DLD1 (cell line): Measurements from ENCODE around the gene CSNK1G1.
"Not testable (repeated sequence)": the region's sequence is repeated elsewhere in the genome, so short reads cannot be mapped to it uniquely, and the experiment has no call there.

Experiments
- in situ Hi-C: cut with HindIII; loops from 2 replicates; pipeline ENCODE4 v1.10.0; 2017; ENCODE audit warnings: low sequenced_read_pairs

CSNK1G1 gene

GRCh38 chr15:64247535-64247905 is 108.5 kb downstream of the CSNK1G1 start:
- in situ Hi-C loops: no loop called here

DNA sequence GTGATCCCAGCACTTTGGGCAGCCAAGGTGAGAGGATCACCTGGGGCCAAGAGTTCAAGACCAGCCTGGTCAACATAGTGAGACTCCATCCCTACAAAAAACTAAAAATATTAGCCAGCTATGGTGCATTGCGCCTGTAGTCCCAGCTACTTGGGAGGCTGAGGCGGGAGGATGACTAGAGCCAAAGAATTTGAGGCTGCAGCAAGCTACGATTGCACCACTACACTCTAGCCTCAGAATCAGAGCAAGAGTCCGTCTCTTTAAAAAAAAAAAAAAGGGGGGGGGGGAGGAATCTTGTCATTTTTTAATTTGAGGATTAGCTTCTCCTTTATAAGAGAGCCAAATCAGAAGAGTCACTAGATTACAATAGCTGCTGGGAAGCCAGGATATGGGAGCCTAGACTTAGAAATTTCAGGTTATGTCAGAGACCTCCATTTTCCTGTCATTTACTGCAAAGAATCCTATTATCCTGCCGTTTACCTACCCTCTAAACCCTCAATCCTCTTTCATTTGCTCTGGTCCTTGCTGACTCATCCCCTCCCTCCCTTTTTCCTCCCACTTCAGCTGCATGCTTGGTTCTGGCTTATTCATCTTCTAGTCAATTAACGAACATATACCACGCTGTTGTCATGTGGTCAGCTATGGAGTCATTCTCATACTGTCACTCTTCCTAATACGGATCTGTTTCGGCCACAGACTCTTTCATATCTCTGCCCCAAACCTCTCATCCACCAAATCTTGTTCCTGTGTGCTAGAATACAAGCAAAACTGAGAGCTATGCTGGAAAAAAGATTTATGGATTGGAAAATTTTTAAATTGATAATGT is 109.4 kb downstream of the CSNK1G1 start:
- in situ Hi-C loops: no loop called here

GRCh38 chr15:64245405-64245804 is 110.6 kb downstream of the CSNK1G1 start:
- in situ Hi-C loops: no loop called here

- in situ Hi-C loops: no loop called here
These were observed 118.3 kb downstream of the CSNK1G1 start for GRCh38 chr15:64237677-64238076.

DNA sequence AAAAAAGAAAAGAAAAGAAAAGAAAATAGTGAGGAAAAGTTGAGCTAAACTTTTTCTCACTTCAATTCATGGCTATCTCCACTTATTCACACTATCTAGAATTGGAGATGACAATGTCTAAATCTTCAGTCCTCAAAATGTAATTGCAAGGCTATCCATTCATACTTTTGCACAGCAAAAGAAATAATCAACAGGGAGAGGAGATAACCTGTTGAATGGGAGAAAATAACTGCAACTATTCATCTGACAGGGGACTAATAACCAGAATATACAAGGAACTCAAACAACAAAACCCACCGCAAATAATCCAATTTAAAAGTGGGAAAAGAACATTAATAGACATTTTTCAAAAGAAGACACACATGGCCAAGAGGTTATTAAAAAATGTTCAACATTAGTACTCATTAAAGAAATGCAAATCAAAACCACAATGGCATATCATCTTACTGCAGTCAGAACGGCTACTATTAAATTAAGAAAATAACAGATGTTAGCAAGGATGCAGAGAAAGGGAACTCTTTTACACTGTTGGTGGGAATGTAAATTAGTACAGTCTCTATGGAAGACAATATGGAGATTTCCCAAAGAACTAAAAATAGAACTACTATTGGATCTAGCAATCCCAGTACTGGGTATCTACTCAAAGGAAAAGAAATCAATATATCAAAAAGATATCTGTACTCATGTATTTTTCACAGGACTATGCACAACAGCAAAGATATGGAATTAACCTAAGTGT is 119.6 kb downstream of the CSNK1G1 start:
- in situ Hi-C loops: no loop called here

- in situ Hi-C loops: no loop called here
These were observed 120.4 kb downstream of the CSNK1G1 start for GRCh38 chr15:64235552-64235951.

DNA sequence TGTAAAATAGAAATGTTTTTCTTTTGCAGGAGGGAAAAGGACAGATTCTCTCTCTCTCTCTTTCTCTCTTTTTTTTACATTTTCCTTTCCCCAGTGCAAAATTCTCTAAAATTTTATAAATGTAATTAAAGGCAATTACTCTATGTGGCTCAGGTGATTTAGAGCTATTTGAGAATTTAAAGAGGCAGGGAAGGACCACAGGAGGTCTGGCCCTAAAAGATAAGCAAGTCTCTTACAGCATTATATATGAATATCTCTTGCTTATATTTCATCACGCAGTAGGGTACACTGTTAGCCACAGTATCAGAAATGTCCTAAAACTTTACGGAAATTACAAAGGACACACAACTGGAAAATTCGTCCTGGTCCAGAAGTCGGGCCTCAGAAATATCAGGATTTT is 122.7 kb downstream of the CSNK1G1 start:
- in situ Hi-C loops: no loop called here

DNA sequence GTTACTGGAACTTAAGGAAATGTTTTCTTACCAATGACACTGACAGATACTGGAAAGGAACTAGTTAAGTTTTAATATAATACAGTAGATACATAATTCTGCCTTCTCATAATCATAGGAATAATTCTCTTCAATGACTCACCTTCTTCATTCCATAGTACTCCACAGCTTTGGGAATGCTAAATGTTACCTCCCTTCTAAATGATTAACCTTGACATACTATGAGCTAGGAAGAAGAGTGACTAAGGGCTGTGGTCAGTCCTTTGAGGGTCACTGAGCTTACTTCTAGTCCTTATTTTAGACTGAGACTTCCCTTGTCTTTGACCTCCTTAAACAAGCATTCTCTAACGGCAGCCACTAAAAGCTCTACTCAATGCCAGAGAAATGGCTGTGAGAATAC is 123.6 kb downstream of the CSNK1G1 start:
- in situ Hi-C loops: no loop called here

- in situ Hi-C loops: no loop called here
These were observed 126.7 kb downstream of the CSNK1G1 start for GRCh38 chr15:64229129-64229724.

DNA sequence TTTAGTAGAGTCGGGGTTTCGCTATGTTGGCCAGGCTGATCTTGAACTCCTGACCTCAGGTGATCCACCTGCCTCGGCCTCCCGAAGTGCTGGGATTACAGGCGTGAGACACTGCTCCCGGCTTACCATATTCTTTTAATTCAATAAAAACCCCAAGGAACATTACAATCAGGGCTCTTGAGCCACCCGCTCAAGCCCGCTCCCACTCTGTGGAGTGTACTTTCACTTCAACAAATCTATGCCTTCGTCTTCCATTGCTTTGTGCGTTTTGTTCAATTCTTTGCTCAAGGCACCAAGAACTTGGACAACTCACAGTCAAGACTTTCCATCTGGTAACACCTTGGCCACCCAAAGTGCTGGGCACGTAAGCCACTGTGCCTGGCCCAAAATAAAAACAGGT is 130.2 kb downstream of the CSNK1G1 start:
- in situ Hi-C loops: no loop called here

DNA sequence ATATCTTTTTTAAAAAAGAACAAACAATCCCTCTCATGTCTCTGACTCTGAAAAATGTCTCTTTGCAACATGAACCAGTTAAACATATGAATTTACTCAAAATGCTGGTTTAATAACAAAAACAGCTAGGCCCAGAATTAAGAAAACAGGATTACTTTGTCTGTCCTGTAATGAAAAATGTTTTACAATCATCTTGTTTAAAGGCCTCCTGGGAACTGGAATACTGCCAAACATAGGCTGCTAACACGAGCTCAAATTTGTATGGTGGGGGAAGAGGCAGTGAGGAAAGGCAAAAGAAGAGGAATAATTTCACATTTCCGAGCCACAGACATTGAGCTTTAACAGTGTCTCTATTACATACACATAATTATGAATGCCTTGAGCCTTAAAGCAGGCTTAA is 131.5 kb downstream of the CSNK1G1 start:
- in situ Hi-C loops: no loop called here

- in situ Hi-C loops: no loop called here
These were observed 132.1 kb downstream of the CSNK1G1 start for GRCh38 chr15:64223882-64224281.

- in situ Hi-C loops: no loop called here
These were observed 133.2 kb downstream of the CSNK1G1 start for GRCh38 chr15:64222573-64223366.

- in situ Hi-C loops: not testable (repeated sequence)
These were observed 134.1 kb downstream of the CSNK1G1 start for GRCh38 chr15:64221911-64222310.

GRCh38 chr15:64217429-64217750 is 138.6 kb downstream of the CSNK1G1 start:
- in situ Hi-C loops: not testable (repeated sequence)

- in situ Hi-C loops: no loop called here
These were observed 139.1 kb downstream of the CSNK1G1 start for GRCh38 chr15:64216730-64217428.

DNA sequence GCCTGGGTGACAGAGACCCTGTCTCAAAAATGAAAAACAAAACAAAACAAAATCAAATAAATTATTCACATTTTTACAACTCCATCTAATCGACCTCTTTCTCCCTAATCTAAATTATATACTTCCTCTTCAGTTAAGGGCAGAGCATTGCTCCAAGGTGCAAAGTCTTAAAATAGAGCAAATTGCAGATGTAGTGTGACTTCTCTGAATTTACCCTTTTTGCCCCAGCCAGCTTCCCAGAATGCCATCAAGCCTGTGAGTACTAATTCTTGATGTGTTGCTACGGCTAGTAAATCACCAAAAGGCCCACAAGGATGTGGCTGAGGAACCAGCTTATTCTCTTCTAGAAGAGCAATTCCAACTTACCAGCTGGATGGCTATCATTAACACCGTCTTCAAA is 139.8 kb downstream of the CSNK1G1 start:
- in situ Hi-C loops: no loop called here

- in situ Hi-C loops: no loop called here
These were observed 142.3 kb downstream of the CSNK1G1 start for GRCh38 chr15:64213646-64214045.

DNA sequence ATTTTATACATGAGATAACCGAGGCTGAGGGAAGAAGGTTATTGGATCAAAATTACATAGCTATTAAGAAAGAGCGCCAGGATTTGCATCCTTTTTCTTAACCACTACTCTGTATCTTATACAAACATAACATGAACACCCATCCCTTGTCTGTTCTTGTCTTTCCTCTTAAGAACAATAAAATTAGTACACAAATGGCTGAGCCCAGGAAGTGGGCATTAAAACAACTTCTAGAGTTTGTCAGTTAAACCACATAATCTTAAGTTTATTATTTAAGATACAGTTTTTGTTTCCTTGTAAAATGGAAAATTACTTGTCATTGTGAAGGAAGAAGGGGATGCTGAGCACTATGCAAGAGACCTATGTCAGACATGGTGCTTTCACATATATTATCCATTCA is 144.3 kb downstream of the CSNK1G1 start:
- in situ Hi-C loops: no loop called here

DNA sequence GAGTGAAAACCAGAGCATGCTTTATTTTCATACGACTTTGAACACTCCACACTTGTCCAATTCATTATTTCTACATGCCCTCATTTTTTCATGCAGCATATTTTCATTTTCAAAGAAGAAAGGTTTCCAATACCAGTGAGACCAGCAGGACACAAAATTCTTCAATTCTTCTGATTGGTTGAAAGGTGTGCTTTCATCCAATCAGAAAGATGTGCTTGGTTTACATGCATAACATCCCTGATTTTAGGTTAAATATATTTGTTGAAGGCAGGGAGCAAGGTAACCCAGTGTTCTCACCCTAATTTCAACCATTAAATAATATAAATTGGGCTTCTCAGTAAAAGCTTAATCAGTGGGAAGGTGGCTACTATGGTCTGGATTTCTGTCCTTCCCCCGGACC is 145.6 kb downstream of the CSNK1G1 start:
- in situ Hi-C loops: no loop called here
